22Rv1 (cell line): Measurements from ENCODE around the gene NDUFAF4.

Source experiments
- CTCF ChIP-seq: fragments of 450-650 bp; IDR thresholded peaks from 2 replicates; pipeline ENCODE4 v1.5.1; 2017; ENCODE audit warnings: mild to moderate bottlenecking
- ZFX ChIP-seq: fragments of 450-650 bp; IDR thresholded peaks from 2 replicates; pipeline ENCODE4 v1.6.1; 2017; ENCODE audit warnings: antibody characterized with exemption, borderline replicate concordance

- TF ChIP-seq CTCF (no peak), ZFX (no peak)
These were observed 35.1 kb downstream of the NDUFAF4 start for GRCh38 chr6:96862560-96862959.
